ENCODE measurements around the gene ATP10D.

DNA sequence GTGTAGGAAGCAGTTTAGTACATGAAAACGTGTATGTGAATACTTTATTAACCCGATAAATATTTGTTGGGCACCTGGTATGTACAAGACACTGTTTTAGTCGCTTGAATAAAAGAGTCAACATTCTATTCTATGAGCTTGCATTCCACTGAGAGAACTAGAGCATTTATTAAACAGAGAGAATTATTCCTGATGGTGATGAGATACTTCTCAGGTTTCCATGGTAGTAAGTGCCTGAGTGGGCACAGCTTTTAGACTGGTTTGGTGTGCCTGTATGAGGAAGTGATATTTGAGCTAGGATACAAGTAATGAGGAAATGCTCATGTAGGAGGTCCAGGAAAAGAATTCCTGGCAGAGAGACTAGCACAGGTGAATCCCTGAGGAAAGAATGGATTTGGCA lies 94.2 kb downstream of the ATP10D start:
- TF ChIP-seq, protein P1, sequence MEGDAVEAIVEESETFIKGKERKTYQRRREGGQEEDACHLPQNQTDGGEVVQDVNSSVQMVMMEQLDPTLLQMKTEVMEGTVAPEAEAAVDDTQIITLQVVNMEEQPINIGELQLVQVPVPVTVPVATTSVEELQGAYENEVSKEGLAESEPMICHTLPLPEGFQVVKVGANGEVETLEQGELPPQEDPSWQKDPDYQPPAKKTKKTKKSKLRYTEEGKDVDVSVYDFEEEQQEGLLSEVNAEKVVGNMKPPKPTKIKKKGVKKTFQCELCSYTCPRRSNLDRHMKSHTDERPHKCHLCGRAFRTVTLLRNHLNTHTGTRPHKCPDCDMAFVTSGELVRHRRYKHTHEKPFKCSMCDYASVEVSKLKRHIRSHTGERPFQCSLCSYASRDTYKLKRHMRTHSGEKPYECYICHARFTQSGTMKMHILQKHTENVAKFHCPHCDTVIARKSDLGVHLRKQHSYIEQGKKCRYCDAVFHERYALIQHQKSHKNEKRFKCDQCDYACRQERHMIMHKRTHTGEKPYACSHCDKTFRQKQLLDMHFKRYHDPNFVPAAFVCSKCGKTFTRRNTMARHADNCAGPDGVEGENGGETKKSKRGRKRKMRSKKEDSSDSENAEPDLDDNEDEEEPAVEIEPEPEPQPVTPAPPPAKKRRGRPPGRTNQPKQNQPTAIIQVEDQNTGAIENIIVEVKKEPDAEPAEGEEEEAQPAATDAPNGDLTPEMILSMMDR (IDR thresholded peaks at IDR 0.05) = no peak
- no peak for TF ChIP-seq POLR2A (IDR thresholded peaks at IDR 0.05)
